ENCODE measurements around the gene OFD1.
A peak's percentile ranks its signal among the peaks of the same experiment; 100 is the strongest.

Gene OFD1

DNA sequence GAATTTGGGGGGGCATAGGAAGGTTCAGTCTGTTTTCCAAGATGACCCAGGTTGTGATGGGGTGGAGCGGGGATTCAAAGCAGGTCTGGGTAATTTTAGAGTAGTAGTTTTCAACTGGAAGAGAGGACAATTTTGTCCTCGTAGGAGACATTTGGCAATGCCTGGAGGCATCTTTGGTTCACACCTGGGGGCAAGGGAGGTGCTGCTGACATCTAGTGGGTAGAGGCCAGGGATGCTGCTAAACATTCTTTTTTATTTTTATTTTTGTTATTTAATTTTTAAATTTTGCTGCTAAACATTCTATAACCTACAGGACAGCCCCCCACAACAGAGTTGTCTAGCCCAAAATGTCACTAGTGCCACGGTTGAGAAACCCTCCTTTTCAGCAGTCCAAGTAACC, 43.7 kb upstream of the OFD1 start:
- Histone ChIP-seq H3K36me3 (ENCODE audit: control insufficient read depth in 2 of 2, insufficient read depth in 1 of 2, low read length in 2 of 2) (no peaks in the 10 kb centered on the region), H3K9me3 (ENCODE audit: control insufficient read depth, insufficient read depth, low read depth, low read length) (no peaks in the 10 kb centered on the region), H3K4me1 (ENCODE audit: control insufficient read depth, insufficient read depth, low read length) (peaks cover 47% of the 10 kb centered on the region), H3K4me3 (ENCODE audit: low read depth, low read length) (peak overlapping the region; percentile 94), H3K27ac (ENCODE audit: extremely low read depth, low read depth, low read length) (peak overlapping the region; percentile 98; the same call in 1 of the 2 replicates)
- POLR2A ChIA-PET = interaction anchor here (1.1 to 5.0 kb wide), 3 partner anchors 9 to 44 kb away, joined by 3 to 27 read pairs (median 4); partner anchors contain the start of genes OFD1 and TRAPPC2
- TF ChIP-seq, protein P1, sequence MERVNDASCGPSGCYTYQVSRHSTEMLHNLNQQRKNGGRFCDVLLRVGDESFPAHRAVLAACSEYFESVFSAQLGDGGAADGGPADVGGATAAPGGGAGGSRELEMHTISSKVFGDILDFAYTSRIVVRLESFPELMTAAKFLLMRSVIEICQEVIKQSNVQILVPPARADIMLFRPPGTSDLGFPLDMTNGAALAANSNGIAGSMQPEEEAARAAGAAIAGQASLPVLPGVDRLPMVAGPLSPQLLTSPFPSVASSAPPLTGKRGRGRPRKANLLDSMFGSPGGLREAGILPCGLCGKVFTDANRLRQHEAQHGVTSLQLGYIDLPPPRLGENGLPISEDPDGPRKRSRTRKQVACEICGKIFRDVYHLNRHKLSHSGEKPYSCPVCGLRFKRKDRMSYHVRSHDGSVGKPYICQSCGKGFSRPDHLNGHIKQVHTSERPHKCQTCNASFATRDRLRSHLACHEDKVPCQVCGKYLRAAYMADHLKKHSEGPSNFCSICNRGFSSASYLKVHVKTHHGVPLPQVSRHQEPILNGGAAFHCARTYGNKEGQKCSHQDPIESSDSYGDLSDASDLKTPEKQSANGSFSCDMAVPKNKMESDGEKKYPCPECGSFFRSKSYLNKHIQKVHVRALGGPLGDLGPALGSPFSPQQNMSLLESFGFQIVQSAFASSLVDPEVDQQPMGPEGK (tag by site-specific recombination; IDR thresholded peaks at IDR 0.05) = 0 out of 2 replicates have a peak, but pooled peaks have one; percentile 18
- no peak for TF ChIP-seq ZNF133 (tag by site-specific recombination; IDR thresholded peaks at IDR 0.05)
- TF ChIP-seq, protein P2, sequence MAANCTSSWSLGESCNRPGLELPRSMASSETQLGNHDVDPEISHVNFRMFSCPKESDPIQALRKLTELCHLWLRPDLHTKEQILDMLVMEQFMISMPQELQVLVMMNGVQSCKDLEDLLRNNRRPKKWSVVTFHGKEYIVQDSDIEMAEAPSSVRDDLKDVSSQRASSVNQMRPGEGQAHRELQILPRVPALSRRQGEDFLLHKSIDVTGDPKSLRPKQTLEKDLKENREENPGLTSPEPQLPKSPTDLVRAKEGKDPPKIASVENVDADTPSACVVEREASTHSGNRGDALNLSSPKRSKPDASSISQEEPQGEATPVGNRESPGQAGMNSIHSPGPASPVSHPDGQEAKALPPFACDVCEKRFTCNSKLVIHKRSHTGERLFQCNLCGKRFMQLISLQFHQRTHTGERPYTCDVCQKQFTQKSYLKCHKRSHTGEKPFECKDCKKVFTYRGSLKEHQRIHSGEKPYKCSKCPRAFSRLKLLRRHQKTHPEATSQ (tag by site-specific recombination; IDR thresholded peaks at IDR 0.05) = no peak
- TF ChIP-seq EGR2 (tag by site-specific recombination; IDR thresholded peaks at IDR 0.05; ENCODE audit: low read depth) = no peak
- no peak for TF ChIP-seq ZSCAN16 (tag by site-specific recombination; IDR thresholded peaks at IDR 0.05)
- TF ChIP-seq, protein P3, sequence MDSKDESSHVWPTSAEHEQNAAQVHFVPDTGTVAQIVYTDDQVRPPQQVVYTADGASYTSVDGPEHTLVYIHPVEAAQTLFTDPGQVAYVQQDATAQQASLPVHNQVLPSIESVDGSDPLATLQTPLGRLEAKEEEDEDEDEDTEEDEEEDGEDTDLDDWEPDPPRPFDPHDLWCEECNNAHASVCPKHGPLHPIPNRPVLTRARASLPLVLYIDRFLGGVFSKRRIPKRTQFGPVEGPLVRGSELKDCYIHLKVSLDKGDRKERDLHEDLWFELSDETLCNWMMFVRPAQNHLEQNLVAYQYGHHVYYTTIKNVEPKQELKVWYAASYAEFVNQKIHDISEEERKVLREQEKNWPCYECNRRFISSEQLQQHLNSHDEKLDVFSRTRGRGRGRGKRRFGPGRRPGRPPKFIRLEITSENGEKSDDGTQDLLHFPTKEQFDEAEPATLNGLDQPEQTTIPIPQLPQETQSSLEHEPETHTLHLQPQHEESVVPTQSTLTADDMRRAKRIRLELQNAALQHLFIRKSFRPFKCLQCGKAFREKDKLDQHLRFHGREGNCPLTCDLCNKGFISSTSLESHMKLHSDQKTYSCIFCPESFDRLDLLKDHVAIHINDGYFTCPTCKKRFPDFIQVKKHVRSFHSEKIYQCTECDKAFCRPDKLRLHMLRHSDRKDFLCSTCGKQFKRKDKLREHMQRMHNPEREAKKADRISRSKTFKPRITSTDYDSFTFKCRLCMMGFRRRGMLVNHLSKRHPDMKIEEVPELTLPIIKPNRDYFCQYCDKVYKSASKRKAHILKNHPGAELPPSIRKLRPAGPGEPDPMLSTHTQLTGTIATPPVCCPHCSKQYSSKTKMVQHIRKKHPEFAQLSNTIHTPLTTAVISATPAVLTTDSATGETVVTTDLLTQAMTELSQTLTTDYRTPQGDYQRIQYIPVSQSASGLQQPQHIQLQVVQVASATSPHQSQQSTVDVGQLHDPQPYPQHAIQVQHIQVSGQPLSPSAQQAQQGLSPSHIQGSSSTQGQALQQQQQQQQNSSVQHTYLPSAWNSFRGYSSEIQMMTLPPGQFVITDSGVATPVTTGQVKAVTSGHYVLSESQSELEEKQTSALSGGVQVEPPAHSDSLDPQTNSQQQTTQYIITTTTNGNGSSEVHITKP (tag by site-specific recombination; IDR thresholded peaks at IDR 0.05) = peak; percentile 78
- no peak for TF ChIP-seq ZBTB21 (tag by site-specific recombination; IDR thresholded peaks at IDR 0.05)
- TF ChIP-seq ZNF654 (tag by site-specific recombination; IDR thresholded peaks at IDR 0.05; ENCODE audit: low read depth) = peak; percentile 8; the same call in 1 of the 2 replicates
- TF ChIP-seq, protein P4, sequence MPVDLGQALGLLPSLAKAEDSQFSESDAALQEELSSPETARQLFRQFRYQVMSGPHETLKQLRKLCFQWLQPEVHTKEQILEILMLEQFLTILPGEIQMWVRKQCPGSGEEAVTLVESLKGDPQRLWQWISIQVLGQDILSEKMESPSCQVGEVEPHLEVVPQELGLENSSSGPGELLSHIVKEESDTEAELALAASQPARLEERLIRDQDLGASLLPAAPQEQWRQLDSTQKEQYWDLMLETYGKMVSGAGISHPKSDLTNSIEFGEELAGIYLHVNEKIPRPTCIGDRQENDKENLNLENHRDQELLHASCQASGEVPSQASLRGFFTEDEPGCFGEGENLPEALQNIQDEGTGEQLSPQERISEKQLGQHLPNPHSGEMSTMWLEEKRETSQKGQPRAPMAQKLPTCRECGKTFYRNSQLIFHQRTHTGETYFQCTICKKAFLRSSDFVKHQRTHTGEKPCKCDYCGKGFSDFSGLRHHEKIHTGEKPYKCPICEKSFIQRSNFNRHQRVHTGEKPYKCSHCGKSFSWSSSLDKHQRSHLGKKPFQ (tag by site-specific recombination; IDR thresholded peaks at IDR 0.05) = peak; percentile 78; the same call in 1 of the 2 replicates
- TF ChIP-seq ZNF121 (tag by site-specific recombination; IDR thresholded peaks at IDR 0.05) = no peak
- TF ChIP-seq, protein P5, sequence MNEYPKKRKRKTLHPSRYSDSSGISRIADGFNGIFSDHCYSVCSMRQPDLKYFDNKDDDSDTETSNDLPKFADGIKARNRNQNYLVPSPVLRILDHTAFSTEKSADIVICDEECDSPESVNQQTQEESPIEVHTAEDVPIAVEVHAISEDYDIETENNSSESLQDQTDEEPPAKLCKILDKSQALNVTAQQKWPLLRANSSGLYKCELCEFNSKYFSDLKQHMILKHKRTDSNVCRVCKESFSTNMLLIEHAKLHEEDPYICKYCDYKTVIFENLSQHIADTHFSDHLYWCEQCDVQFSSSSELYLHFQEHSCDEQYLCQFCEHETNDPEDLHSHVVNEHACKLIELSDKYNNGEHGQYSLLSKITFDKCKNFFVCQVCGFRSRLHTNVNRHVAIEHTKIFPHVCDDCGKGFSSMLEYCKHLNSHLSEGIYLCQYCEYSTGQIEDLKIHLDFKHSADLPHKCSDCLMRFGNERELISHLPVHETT (tag by site-specific recombination; IDR thresholded peaks at IDR 0.05) = no peak
- TF ChIP-seq ZNF114 (tag by site-specific recombination; IDR thresholded peaks at IDR 0.05) = no peak
- TF ChIP-seq, protein P6, sequence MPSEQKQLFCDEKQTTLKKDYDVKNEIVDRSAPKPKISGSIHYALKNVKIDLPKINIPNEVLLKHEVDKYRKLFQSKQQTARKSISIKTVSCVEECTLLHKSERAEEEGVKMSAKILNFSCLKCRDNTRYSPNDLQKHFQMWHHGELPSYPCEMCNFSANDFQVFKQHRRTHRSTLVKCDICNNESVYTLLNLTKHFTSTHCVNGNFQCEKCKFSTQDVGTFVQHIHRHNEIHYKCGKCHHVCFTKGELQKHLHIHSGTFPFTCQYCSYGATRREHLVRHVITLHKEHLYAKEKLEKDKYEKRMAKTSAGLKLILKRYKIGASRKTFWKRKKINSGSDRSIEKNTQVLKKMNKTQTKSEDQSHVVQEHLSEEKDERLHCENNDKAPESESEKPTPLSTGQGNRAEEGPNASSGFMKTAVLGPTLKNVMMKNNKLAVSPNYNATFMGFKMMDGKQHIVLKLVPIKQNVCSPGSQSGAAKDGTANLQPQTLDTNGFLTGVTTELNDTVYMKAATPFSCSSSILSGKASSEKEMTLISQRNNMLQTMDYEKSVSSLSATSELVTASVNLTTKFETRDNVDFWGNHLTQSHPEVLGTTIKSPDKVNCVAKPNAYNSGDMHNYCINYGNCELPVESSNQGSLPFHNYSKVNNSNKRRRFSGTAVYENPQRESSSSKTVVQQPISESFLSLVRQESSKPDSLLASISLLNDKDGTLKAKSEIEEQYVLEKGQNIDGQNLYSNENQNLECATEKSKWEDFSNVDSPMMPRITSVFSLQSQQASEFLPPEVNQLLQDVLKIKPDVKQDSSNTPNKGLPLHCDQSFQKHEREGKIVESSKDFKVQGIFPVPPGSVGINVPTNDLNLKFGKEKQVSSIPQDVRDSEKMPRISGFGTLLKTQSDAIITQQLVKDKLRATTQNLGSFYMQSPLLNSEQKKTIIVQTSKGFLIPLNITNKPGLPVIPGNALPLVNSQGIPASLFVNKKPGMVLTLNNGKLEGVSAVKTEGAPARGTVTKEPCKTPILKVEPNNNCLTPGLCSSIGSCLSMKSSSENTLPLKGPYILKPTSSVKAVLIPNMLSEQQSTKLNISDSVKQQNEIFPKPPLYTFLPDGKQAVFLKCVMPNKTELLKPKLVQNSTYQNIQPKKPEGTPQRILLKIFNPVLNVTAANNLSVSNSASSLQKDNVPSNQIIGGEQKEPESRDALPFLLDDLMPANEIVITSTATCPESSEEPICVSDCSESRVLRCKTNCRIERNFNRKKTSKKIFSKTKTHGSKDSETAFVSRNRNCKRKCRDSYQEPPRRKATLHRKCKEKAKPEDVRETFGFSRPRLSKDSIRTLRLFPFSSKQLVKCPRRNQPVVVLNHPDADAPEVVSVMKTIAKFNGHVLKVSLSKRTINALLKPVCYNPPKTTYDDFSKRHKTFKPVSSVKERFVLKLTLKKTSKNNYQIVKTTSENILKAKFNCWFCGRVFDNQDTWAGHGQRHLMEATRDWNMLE (tag by site-specific recombination; conservative IDR thresholded peaks at IDR 0.05; ENCODE audit: low read depth) = no peak
- CTCF ChIA-PET = interaction anchor here (0.7 to 1.3 kb wide), 4 partner anchors 28 to 466 kb away, joined by 3 to 5 read pairs (median 4); partner anchors contain the start of gene OFD1
